Measurements from ENCODE around the gene NFATC1.

Gene NFATC1

DNA sequence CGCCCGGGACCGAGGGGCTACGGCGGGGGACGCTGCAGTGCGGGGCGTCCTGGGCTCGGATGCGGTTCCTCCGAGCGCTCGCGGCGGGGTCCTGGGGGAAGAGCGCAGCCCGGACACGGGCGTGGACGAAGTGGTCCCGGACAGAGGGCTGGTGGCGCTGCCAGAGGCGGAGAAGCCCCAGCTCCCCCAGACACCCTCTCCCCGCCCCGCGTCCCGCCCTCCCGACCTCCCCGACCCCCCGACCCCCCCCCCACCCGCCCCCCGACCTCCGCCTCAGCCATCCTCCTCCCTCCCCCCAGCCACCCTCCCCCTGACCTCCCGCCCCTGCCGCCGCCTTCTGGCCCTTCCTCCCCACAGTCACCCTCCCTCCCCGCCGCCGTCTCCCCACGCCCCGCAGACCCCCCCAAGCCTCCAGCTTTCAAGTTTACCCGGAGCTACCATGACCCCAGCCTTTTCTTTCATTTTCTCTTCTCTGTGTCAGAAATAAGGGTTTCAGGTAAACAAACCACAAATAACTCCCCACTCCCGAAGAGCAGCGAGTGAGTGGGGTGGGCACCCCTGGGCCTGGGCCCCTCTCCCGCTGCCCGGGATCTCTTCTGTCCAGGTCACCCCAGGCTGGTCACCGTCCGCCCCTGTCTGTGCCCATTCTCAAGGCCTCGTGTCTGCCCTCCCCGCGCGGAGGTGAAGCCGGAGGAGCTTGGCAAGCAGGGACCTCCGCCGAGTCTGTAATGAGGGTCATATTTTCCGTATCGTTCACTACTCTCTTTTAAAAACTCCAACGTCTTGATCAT is 5.1 kb downstream of the NFATC1 start:
- no peak for DNase-seq (ENCODE audit: low read depth)
- TF ChIP-seq CTCF (conservative IDR thresholded peaks at IDR 0.05; ENCODE audit: low read depth, low read length), result no peak
- H3K4me3 ChIP-seq (ENCODE audit: low read length), result peak overlapping the region; percentile 38

DNA sequence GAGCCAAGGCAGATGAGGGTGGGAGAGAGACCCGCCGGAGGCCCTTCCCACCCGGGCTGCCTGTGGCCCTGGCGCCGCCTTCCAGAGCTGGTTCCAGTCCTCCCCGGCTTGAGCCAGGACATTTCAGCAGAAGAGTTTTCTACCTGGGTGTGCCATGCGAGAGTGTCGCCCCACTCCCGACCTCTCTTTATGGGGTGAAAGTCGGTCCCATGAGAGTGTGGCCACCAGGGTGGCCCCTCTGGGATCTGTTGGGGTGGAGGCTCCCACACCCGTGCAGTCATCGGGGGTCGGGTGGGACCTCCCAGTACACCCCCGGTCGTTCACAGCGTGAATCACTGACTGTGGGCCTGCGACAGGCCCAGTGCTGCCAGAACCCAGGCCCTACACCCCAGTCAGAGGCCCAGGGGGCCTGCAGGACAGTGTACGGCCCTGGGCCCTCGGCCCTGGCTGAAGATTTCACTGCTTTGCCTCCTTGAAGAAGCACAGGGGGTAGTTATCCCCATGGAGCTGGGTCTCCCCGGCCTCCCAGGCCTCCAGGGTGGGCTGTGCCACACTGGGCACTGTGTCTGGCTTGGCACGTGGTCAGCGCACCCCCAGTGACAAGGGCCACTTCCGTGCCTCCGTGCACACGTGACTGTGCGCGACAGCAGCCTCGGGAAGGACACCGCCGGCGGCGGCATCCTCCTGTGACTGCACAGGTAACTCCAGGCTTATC is 5.9 kb downstream of the NFATC1 start:
- no peak for TF ChIP-seq CTCF (conservative IDR thresholded peaks at IDR 0.05; ENCODE audit: low read depth, low read length)
- H3K4me3 ChIP-seq (ENCODE audit: low read length), result no peak overlapping the region
- no peak for DNase-seq (ENCODE audit: low read depth)

DNA sequence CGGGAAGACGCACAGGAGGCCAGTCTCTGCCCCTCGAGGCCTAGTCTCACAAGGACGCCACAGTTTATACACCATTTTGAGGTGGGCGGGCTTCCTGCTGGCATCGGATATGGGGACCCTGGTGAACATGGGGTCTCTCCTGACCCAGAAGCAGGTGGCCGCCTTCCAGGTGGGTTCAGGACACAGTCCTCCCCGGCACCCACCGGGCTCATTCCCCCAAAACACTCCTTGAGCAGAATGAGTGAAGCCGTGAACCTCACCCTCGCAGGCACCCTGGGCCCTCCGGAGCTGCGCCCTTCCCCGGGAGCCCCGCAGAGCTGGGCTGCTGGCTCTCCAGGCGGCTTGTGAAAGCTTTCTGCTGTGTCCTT is 6.5 kb downstream of the NFATC1 start:
- no peak overlapping the region for H3K4me3 ChIP-seq (ENCODE audit: low read length)
- no peak for DNase-seq (ENCODE audit: low read depth)
- no peak for TF ChIP-seq CTCF (conservative IDR thresholded peaks at IDR 0.05; ENCODE audit: low read depth, low read length)

- DNase-seq (ENCODE audit: low read depth), result no peak
- TF ChIP-seq CTCF (conservative IDR thresholded peaks at IDR 0.05; ENCODE audit: low read depth, low read length), result no peak
- no peak overlapping the region for H3K4me3 ChIP-seq (ENCODE audit: low read length)
Observed at GRCh38 chr18:79402977-79403722, 7.4 kb downstream of the NFATC1 start.

GRCh38 chr18:79403723-79404566 is 8.2 kb downstream of the NFATC1 start:
- no peak for TF ChIP-seq CTCF (conservative IDR thresholded peaks at IDR 0.05; ENCODE audit: low read depth, low read length)
- H3K4me3 ChIP-seq (ENCODE audit: low read length), result no peak overlapping the region
- no peak for DNase-seq (ENCODE audit: low read depth)

DNA sequence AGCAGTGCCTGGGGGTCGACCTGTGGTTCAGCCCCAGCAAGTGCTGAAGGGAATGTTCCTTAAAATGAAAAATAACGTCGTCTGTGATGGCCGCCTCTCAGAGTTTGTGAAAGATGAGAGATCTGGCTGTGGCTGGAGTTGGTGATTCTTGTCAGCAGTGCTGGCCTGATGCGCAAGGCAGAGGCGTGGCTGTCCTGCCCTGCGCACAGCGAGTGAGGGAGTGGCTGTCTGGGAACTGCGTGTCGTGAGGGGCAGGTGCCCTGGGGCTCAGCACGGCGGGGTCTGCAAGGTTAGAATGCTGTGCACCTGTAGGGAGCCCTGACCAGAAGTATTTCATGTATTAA is 8.8 kb downstream of the NFATC1 start:
- TF ChIP-seq CTCF (conservative IDR thresholded peaks at IDR 0.05; ENCODE audit: low read depth, low read length), result no peak
- no peak for DNase-seq (ENCODE audit: low read depth)
- no peak overlapping the region for H3K4me3 ChIP-seq (ENCODE audit: low read length)
